Measurements from ENCODE around the gene ATF1. TPM values are rescaled to one million over a fixed set of nuclear protein-coding genes. Genes with fewer than 3 reads are reported as not detected.

Gene ATF1
- total and polyA plus RNA-seq, 10 of the 15 experiments (the other 5 are each of a cell fraction or from before 2014, with no cell fraction given) = 15.4 to 92.0 (median 33.6) TPM

GRCh38 chr12:50764286-50765094, 589 bp downstream of the ATF1 start (continued):
- no peak for TF ChIP-seq MLLT1 (IDR thresholded peaks at IDR 0.05)
- 0 out of 2 replicates have a peak, but pooled peaks have one; percentile 3 for TF ChIP-seq YY1 (IDR thresholded peaks at IDR 0.05; ENCODE audit: low read depth, low read length)
- TF ChIP-seq TCF12 (IDR thresholded peaks at IDR 0.05; ENCODE audit: low read depth, low read length) = no peak
- peak; percentile 61 for TF ChIP-seq DPF2 (IDR thresholded peaks at IDR 0.05)

- peak overlapping the region; percentile 93 for H3K27ac ChIP-seq (ENCODE audit: control insufficient read depth, insufficient read depth)
- POLR2A ChIA-PET = interaction anchor here (0.7 to 2.3 kb wide), 7 partner anchors 10 to 576 kb away, joined by 3 to 11 read pairs (median 5); partner anchors contain the start of gene SLC11A2
- no peak for DNase-seq (ENCODE audit: low read depth, low spot score)
- no peaks in the 10 kb centered on the region for H3K36me3 ChIP-seq (ENCODE audit: control insufficient read depth in 2 of 2, insufficient read depth in 2 of 2, low read length in 1 of 2)
- peaks cover 55% of the 10 kb centered on the region for H3K79me2 ChIP-seq (ENCODE audit: control insufficient read depth, insufficient read depth, low read length)
- no peaks in the 10 kb centered on the region for H3K9me3 ChIP-seq (replicated peaks; ENCODE audit: control insufficient read depth, insufficient read depth, low read length)
- WGBS (ENCODE audit: insufficient coverage, insufficient replicate concordance, low lambda C conversion rate, missing lambda C conversion rate) = 16% methylated on average over 13 of the region's 13 CpGs
- peak overlapping the region; percentile 79; the same call in 1 of the 2 replicates for H2AFZ ChIP-seq (ENCODE audit: control insufficient read depth, low read depth, low read length)
- CTCF ChIA-PET = interaction anchor here (0.6 to 4.4 kb wide), 45 partner anchors 9 to 767 kb away, joined by 3 to 88 read pairs (median 4); partner anchors contain the start of genes DAZAP2, LETMD1 and SLC11A2
- H4K20me1 ChIP-seq (ENCODE audit: control insufficient read depth, insufficient read depth) = 0 out of 2 replicates have a peak, but pooled peaks cover 4% of the 10 kb centered on the region
- H3K4me2 ChIP-seq (ENCODE audit: control insufficient read depth, insufficient read depth) = peak overlapping the region; percentile 70
- intact Hi-C loops (cut with micrococcal nuclease; ENCODE audit: unreplicated experiment) = loop anchor here (1.0 to 10.0 kb wide), 4 partner anchors 60 to 559 kb away; partner anchors contain the start of genes BIN2 and SLC11A2
- peak overlapping the region; percentile 95 for H3K9ac ChIP-seq (ENCODE audit: control insufficient read depth, insufficient read depth, low read length)
- FAIRE-seq = peak; percentile 75
- in situ Hi-C loops (cut with MboI) = no loop called here
- peaks cover 4% of the 10 kb centered on the region; the same call in 1 of the 2 replicates for H3K4me1 ChIP-seq (ENCODE audit: control insufficient read depth, insufficient read depth, low read length)
- peak; percentile 69 for ATAC-seq
- BruUV-seq (replicated peaks) = TSS peak; percentile 62
- RAD21 ChIA-PET (ENCODE audit: unreplicated experiment) = interaction anchor here (0.6 to 4.6 kb wide), 33 partner anchors 9 to 585 kb away, joined by 3 to 64 read pairs (median 4); partner anchors contain the start of genes DAZAP2, DIP2B, POU6F1 and SLC11A2
- peak overlapping the region; percentile 87 for H3K4me3 ChIP-seq
- no peaks in the 10 kb centered on the region for H3K27me3 ChIP-seq (replicated peaks in 1 of 2; ENCODE audit: control insufficient read depth in 2 of 2, insufficient read depth in 2 of 2, low read length in 1 of 2)
- SMC1A ChIA-PET (ENCODE audit: uncharacterized antibody, unreplicated experiment) = interaction anchor here (0.6 to 6.5 kb wide), 31 partner anchors 8 to 576 kb away, joined by 3 to 75 read pairs (median 3); partner anchors contain the start of genes DAZAP2, LIMA1 and SLC11A2
- TF ChIP-seq NFYB (IDR thresholded peaks at IDR 0.05; ENCODE audit: insufficient read depth, low read depth, low read length) (no peak), SMAD1 (IDR thresholded peaks at IDR 0.05; ENCODE audit: low read depth, partially characterized antibody) (no peak), SMARCA5 (IDR thresholded peaks at IDR 0.05) (no peak), ZNF207 (IDR thresholded peaks at IDR 0.05; ENCODE audit: borderline replicate concordance) (no peak), MEF2B (IDR thresholded peaks at IDR 0.05; ENCODE audit: partially characterized antibody, poor library complexity, severe bottlenecking) (no peak), E2F8 (IDR thresholded peaks at IDR 0.05; ENCODE audit: low read depth, partially characterized antibody) (no peak), KAT2A (conservative IDR thresholded peaks at IDR 0.05; ENCODE audit: control insufficient read depth, low read depth, low read length) (no peak), KLF5 (IDR thresholded peaks at IDR 0.05; ENCODE audit: partially characterized antibody) (no peak), STAT1 (conservative IDR thresholded peaks at IDR 0.05) (no peak), SMAD5 (IDR thresholded peaks at IDR 0.05; ENCODE audit: low read depth) (no peak), WRNIP1 (IDR thresholded peaks at IDR 0.05; ENCODE audit: borderline replicate concordance, low read depth, low read length) (no peak), DPF2 (IDR thresholded peaks at IDR 0.05) (no peak), ZNF274 (IDR thresholded peaks at IDR 0.05; ENCODE audit: insufficient read depth, insufficient read length) (no peak)
Observed at GRCh38 chr12:50765095-50765911, 1.4 kb downstream of the ATF1 start.

Measured in GM12878 (cell line).